Measurements from ENCODE around the gene PAQR4.

Gene PAQR4

DNA sequence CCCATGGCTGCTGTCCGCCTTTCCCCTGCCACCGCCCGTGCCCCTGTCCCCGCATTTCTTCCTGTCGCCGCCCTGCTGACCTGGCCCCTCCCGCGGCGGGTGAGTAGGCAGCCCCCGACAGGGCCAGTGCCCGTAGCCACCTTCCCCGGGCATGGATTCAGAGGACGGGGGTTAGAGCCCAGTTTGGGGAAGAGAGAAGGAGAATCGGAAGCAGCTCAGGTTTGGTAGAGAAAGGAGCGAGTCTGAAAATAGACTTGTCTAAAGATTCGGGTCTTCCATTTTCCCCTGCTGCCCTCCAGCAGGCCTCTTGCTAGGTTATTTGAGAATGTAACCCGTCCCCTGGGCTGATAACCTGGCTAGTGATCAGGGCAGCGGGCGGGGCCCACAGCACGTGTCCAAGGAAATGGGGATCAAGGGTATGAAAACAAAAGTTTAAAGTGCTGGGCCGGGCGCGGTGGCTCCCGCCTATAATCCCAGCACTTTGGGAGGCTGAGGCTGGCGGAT lies 35.7 kb downstream of the PAQR4 start:
- DNase-seq (ENCODE audit: low spot score), result no peak

GRCh38 chr16:3007059-3007956 lies 38.2 kb downstream of the PAQR4 start:
- DNase-seq (ENCODE audit: low spot score), result no peak

GRCh38 chr16:3007957-3008689 lies 39.0 kb downstream of the PAQR4 start:
- no peak for DNase-seq (ENCODE audit: low spot score)

DNA sequence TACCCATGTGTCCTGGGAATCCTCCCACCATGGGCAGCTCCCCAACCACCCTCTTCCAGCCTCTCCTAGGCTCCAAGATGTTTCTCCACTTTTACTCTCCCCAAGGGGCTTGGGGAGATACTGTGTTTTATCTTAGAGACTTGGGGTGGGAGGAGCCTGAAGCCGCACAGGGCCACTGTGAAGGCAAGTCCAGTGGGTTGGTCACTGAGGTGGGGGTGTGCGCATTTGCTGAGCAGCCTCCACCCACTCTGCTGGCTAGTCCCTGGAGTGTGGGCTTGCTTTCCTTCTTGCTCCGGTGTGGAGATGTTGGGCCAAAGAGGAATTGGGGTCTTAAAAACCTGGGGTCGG lies 39.5 kb downstream of the PAQR4 start:
- DNase-seq (ENCODE audit: low spot score), result no peak

DNA sequence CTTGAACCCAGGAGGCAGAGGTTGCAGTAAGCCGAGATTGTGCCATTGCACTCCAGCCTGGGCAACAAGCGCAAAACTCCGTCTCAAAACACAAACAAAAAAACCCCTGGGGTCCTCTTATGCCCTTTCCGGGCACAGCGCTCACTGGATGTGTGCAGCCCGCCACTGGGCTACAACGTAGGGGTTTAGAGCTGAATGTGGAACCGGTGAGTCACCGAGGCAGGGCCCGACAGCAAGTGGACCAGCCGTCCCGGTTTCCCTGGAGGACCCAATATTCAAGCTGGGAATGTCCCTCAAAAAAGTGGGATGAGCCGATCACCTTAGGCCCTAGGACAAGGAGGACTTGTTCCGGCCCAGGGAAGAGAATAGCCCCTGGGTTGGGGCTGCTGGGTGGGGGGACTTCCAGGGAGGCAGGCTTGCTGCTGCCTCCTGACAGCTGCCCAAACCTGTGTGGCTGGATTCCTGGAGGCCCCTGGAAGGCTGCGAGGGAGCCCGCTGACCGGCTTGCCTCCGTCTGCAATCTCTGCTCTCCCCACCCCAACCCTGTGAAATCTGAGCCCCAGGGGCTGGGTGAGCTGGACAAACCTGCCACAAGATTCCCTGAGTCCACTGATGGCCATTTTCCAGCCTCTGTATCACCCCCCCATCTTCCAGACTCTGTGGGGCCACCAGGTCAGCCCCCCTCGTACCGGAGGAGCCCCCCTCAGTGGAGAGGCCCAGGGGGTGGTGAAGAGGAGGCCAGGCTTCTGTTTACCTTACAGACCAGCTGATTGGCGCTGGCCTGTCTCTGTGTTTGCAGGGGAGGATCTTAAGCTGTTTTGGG lies 40.6 kb downstream of the PAQR4 start:
- DNase-seq (ENCODE audit: low spot score), result no peak

- DNase-seq (ENCODE audit: low spot score), result no peak
These were observed 41.4 kb downstream of the PAQR4 start for GRCh38 chr16:3010510-3010909.

DNA sequence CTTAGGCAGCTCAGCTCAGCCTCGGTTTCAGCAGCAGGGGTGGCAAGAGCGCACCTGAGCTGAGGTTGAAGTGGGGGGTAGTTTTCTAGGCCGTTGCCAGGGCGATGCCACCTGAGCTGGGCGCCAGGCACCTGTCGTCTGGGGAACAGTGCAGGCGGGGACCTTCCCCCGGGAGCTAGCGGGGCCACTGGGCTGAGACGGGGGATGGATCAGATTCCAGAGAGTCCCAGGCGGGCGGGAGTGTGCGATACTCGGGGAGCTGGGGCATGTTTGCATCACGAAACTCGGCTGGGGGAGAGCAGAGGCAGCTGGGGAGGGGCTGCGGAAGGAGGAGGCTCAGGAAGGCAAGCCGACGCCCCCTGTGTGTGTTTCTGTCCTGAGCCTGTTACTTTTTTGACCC lies 43.1 kb downstream of the PAQR4 start:
- DNase-seq (ENCODE audit: low spot score), result no peak

GRCh38 chr16:3012828-3013420 lies 43.8 kb downstream of the PAQR4 start, which contains the start of gene CLDN9:
Gene CLDN9, plus strand, starts transcription at chr16:3012923. Its CDS starts 440 bp downstream, at chr16:3013363.
- no peak for DNase-seq (ENCODE audit: low spot score)

GRCh38 chr16:3013491-3013951 lies 44.4 kb downstream of the PAQR4 start:
- DNase-seq (ENCODE audit: low spot score), result no peak

DNA sequence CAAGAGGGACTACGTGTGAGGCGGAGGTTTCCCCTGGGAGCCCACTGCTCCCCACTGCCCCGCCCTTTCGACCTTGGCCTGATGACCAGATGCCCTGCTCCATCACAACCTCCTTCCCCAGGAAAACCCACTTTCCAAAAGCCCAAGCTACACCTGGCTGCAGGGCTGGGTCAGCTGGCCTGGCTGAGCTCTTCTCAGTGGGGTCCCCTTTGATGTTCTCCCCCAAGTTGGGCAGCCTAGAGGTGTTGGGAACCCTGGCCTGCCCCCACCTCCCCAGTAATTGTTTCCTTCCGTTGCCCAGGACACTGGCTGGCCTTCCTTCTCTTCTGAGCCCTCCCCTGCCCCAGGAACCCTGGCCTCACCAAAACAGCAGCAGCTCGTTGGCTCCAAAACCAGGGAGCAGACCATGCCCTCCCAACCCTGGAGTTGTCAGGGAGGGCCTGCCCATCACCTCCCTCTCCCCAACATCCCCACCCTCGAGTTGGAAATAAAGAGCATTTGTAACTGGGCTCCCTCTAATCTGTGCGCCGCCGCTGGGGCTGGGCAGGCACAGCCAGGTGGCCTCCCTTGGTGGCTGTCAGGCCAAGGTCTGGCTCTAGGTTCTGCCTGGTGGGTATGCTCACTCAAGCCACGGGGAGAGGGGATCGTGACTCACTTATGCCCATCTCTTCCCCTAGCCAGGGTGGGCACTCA lies 45.0 kb downstream of the PAQR4 start:
- DNase-seq (ENCODE audit: low spot score), result no peak

DNA sequence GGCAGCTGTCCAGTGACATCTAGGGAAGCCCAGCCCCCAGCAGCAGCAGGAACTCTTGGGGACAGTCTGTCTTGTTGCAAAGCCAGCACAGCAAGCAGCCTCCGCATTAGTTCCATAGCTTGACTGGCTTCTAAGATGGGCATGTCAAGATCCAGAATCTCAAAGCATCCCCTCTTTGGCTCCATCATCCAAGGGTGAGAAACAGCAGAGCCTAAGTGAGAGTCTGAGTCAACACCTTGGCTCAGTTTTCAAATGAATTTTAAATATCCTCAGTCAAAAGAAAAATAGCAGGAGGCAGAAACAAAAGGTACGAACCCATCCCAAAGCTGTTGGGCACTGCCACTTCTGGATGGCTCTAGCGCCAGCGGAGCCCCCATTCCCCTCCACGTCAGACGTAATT lies 45.8 kb downstream of the PAQR4 start:
- no peak for DNase-seq (ENCODE audit: low spot score)

DNA sequence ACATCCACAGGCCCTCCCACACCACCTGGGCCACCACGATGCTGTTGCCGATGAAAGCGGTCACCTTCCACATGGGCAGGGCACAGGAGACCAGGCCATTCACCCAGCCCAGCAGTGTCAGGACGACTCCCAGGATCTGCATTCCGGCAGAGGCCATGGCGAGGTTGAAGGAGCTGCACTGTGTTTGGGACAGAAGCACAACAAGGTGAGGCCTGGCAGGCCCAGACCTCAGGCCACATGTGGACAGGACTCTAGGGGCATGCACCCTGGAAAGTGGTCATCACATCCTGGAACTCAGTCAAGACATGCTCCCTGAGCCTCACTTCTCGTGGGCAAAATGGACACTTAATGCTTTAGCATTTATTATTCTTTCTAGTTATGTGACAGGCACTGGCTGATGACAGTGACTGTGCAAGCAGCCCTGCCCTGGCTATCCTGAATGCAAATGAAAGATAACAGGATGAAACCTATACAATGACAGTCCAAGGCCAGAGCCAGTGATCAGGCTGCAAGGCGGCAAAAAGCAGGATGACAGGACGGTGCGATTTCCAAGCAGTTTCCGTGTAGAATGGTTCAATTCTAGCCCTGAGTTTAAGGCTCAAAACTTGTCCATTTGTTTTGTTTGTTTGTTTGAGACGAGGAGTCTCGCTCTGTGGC lies 46.8 kb downstream of the PAQR4 start:
- no peak for DNase-seq (ENCODE audit: low spot score)

DNA sequence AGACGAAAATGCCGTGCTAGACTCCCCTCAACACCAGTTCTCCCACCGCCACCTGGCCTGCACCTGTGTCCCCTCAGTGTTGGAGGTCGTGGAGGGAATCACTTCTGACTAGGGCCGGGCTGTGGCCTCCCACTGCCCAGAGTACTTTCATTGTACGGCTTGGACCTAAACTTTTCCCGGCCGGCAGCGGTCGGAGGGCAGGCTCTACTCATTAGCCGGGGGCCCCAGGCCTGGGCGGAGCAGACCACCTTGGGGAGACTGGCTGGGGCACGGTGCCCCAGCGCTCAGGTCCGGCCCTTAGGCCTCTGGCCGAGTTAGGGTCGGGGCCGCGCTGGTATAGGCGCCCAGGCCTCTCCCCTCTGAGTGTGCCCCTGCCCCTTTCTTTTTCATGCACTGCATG lies 48.2 kb downstream of the PAQR4 start:
- DNase-seq (ENCODE audit: low spot score), result no peak

DNA sequence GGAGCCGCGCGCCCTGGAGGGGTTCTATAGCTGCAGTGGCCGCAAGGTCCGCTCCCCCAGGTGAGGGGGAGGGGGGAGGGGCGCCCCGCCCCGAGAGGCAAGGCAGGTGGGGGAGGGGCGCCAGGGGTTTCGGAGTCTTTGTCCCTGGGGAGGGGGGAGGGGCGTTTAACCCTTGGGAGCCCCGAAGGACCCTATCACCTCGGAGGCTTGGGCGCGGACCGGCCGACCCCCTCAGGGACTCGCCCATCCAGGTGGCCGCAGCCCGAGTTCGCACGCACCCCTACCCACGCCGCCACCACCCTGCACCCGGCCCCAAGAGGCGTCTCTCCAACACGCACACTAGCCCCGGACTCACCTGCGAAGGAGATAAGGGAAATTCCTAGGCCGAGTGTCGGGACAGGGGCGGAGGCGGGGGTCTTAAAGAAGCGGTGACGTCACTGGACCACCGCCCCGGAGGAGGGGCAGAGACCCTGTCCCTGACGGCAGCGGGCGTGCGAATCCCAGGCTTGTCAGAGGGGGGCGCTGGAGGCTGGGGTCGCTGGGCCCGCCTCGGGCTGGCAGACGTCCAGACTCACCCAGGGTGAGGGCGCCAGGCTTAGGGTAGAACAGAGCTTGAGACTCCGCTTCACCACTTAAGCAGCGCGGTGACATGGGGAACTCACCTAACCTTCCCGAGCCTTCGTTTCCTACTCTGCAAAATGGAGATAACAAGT lies 48.8 kb downstream of the PAQR4 start, which contains the start of gene CLDN6:
Gene CLDN6 (minus strand): TSS at position 390 of the 713 bp plus-strand sequence. CDS start 2,162 bp downstream, outside the sequence.
- DNase-seq (ENCODE audit: low spot score), result no peak

DNA sequence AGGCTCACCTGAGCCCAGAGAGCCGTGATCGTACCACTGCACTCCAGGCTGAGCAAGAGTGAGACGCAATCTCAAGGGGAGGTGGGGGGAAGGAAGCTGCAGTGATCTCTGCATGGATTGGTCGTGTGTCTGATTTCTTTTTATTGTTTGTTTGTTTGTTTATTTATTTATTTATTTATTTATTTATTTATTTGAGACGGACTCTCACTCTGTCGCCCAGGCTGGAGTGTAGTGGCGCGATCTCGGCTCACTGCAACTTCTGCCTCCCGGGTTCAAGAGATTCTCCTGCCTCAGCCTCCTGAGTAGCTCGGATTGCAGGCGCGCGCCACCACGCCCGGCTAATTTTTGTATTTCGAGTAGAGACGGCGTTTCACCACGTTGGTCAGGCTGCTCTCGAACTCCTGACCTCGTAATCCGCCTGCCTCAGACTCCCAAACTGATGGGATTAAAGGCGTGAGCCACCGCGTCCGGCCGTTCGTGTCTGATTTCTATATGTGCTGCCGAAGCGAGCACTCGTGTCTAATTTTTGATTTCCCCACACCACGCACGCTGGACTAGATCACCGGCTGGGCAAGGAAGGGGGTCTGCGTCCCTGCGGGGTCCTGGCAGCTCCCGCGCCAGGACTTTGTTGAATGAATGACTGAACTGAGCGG lies 50.6 kb downstream of the PAQR4 start:
- no peak for DNase-seq (ENCODE audit: low spot score)

DNA sequence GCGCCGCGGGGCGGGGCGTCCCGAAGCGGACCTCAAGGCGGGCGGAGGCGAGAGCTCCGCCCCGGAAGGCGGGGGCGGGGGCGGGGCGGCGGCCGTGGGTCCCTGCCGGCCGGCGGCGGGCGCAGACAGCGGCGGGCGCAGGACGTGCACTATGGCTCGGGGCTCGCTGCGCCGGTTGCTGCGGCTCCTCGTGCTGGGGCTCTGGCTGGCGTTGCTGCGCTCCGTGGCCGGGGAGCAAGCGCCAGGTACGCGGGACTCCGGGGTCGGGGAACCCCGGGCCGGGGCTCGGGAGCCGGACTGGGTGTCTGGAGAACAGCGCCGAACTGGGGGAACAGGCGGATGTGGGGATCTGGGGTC lies 51.1 kb downstream of the PAQR4 start, which contains the start of gene TNFRSF12A:
Gene TNFRSF12A (plus strand): TSS at position 122 of the 357 bp plus-strand sequence. CDS start 30 bp downstream, at position 152.
- DNase-seq (ENCODE audit: low spot score), result peak; percentile 91

GRCh38 chr16:3020604-3021448 lies 51.7 kb downstream of the PAQR4 start:
- DNase-seq (ENCODE audit: low spot score), result peak; percentile 95

Data from AG08395 (cell line).